ENCODE results near the gene SMOC2.

SMOC2 gene

DNA sequence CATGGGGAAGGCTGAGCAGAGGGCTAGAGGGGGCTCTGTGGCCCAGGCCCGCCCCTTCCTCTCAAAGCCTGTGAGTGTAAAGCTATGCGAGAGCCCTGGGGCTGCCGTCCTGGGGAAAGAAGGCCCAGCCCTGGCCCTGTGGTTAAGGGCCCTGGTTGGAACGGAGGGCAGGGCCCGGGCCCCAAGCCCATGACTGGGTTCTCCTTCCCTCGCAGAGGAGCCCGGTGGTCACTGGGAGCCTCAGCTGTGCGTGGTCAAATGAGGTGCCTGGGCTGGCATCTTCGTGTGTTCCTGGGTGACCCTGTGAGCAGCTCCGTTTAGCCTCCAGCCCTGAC, 56.0 kb downstream of the SMOC2 start:
- H3K4me1 ChIP-seq: no peaks in the 10 kb centered on the region
- DNase-seq: no peak
- no peak overlapping the region for H3K4me3 ChIP-seq (ENCODE audit: low read depth, low read length)
- TF ChIP-seq, protein P1, sequence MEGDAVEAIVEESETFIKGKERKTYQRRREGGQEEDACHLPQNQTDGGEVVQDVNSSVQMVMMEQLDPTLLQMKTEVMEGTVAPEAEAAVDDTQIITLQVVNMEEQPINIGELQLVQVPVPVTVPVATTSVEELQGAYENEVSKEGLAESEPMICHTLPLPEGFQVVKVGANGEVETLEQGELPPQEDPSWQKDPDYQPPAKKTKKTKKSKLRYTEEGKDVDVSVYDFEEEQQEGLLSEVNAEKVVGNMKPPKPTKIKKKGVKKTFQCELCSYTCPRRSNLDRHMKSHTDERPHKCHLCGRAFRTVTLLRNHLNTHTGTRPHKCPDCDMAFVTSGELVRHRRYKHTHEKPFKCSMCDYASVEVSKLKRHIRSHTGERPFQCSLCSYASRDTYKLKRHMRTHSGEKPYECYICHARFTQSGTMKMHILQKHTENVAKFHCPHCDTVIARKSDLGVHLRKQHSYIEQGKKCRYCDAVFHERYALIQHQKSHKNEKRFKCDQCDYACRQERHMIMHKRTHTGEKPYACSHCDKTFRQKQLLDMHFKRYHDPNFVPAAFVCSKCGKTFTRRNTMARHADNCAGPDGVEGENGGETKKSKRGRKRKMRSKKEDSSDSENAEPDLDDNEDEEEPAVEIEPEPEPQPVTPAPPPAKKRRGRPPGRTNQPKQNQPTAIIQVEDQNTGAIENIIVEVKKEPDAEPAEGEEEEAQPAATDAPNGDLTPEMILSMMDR (IDR thresholded peaks at IDR 0.05; ENCODE audit: low read depth, low read length): no peak
- H3K9me3 ChIP-seq: no peaks in the 10 kb centered on the region
- no peaks in the 10 kb centered on the region for H3K36me3 ChIP-seq
- H3K27me3 ChIP-seq: no peaks in the 10 kb centered on the region

DNA sequence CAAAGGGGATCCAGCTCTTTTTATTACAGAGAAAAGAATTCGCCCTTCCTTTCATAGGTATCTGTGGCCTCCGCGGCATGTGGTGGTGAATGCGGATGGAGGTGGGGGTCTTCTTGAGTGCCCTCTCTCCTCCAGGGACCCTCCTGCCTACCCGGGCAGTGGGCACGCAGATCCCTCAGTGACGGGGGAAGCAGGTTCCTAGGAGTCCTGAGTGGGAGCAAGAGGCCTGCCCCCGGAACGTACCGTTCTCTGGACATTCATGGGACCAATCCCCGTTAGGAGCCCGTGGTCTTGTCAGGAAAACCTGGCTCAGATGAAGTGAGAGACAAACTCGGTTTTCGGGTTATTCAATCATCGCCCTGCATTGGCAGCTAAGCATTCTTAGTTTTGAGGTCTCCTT, 56.4 kb downstream of the SMOC2 start:
- Histone ChIP-seq H3K4me1 (no peaks in the 10 kb centered on the region), H3K9me3 (no peaks in the 10 kb centered on the region), H3K36me3 (no peaks in the 10 kb centered on the region), H3K4me3 (ENCODE audit: low read depth, low read length) (no peak overlapping the region), H3K27me3 (no peaks in the 10 kb centered on the region)
- TF ChIP-seq, protein P1 (IDR thresholded peaks at IDR 0.05; ENCODE audit: low read depth, low read length): no peak
- DNase-seq: no peak

DNA sequence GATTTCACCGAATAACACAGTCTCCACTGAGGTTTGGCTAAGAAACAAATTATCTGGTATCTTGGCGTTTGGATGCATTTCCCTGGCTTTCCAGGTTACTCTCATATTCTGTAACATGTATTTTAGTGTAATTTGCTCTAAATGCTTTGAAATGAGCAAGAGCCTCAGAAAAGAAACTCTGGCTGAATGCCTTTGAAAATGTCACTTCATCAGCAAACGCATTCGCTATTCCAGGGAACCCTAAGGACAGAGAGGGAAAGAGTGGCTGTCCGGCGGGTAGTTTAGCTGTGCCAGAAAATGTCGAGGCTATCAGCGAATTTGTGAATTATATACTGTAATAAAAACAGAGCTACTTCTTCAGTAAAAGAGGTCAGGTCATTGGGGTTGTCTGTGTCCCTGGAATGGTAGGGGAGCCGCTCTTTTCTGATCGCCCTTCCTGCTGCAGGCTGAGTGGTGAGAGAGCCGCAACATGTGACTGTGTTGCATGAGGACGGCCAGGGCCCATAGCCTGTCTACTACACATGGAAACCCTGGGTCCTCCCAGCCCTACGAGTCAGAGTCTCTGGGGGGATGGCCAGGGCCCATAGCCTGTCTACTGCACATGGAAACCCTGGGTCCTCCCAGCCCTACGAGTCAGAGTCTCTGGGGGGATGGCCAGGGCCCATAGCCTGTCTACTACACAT, 57.3 kb downstream of the SMOC2 start:
- TF ChIP-seq, protein P1 (IDR thresholded peaks at IDR 0.05; ENCODE audit: low read depth, low read length): no peak
- DNase-seq: no peak
- no peaks in the 10 kb centered on the region for H3K9me3 ChIP-seq
- H3K27me3 ChIP-seq: no peaks in the 10 kb centered on the region
- H3K4me1 ChIP-seq: no peaks in the 10 kb centered on the region
- no peaks in the 10 kb centered on the region for H3K36me3 ChIP-seq
- no peak overlapping the region for H3K4me3 ChIP-seq (ENCODE audit: low read depth, low read length)

DNA sequence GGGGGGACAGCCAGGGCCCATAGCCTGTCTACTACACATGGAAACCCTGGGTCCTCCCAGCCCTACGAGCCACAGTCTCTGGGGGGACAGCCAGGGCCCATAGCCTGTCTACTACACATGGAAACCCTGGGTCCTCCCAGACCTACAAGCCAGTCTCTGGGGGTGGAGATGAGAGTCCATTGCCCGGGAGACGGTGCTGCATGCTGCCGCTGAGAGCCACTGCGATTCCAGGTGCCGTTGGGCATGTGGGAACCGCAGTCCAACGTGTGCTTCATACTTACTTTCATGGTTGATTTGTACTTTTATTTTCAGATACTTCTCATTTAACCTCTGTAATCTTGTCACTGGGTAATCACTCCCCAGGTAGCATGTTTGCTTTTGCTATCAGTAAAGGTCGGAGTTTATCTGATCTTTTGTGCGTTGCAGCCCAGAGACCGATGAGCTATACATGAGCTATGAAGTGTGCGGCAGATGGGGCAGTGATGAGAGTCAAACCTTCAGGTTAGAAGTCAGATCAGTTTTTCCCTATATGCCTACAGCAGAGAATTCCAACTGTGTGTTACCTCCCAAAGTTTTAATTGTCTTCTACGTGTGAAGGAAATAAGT, 58.2 kb downstream of the SMOC2 start:
- H3K36me3 ChIP-seq: no peaks in the 10 kb centered on the region
- DNase-seq: no peak
- no peaks in the 10 kb centered on the region for H3K9me3 ChIP-seq
- TF ChIP-seq, protein P1 (IDR thresholded peaks at IDR 0.05; ENCODE audit: low read depth, low read length): no peak
- H3K4me1 ChIP-seq: no peaks in the 10 kb centered on the region
- no peak overlapping the region for H3K4me3 ChIP-seq (ENCODE audit: low read depth, low read length)
- no peaks in the 10 kb centered on the region for H3K27me3 ChIP-seq

DNA sequence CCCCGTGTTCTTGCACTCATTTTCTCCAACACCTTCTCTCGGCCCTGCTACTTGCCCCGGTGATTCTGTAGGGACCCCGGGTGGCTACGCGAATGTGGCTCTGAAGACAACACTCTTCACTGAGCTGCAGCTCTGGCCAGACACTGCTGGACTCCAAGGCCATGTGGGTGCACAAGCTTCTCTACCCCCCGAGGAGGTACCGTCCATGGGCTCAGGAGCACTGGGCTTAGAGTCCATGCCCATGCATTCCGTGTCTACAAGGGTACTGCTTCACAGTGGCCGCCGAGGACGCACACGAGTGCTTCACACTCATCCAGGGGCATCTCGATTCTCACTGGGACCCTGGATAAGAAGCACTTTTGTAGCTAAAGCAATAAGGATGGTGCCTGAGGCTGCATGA, 59.5 kb downstream of the SMOC2 start:
- no peak overlapping the region for H3K4me3 ChIP-seq (ENCODE audit: low read depth, low read length)
- no peaks in the 10 kb centered on the region for H3K27me3 ChIP-seq
- no peak for DNase-seq
- TF ChIP-seq, protein P1 (IDR thresholded peaks at IDR 0.05; ENCODE audit: low read depth, low read length): no peak
- no peaks in the 10 kb centered on the region for H3K9me3 ChIP-seq
- no peaks in the 10 kb centered on the region for H3K4me1 ChIP-seq
- no peaks in the 10 kb centered on the region for H3K36me3 ChIP-seq

DNA sequence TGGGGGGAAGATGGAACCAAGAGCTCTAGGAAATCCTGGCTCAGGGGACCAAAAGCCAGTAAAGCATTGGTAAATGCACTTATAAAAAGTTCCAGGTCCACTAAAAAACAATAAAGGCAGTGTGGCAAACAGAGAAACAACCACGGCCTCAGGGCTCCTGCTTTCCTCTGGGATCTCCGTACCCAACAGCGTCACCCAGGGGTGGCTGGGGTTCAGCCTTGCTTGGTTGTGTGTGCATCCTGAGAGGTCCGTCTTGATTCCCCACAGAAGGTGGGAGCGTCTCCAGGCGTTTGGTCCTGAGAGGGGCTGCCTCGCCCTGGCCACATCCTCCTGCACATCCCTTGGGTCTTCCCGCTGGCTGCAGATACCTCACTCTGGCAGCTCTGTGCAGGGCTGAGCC, 60.6 kb downstream of the SMOC2 start:
- no peaks in the 10 kb centered on the region for H3K36me3 ChIP-seq
- H3K4me3 ChIP-seq (ENCODE audit: low read depth, low read length): no peak overlapping the region
- no peaks in the 10 kb centered on the region for H3K9me3 ChIP-seq
- no peak for DNase-seq
- no peaks in the 10 kb centered on the region for H3K4me1 ChIP-seq
- TF ChIP-seq, protein P1 (IDR thresholded peaks at IDR 0.05; ENCODE audit: low read depth, low read length): no peak
- H3K27me3 ChIP-seq: no peaks in the 10 kb centered on the region

Measured in BE2C (cell line).